Neural crest cell (in vitro differentiated cells): ENCODE data around the gene CACNA2D3. TPM values are rescaled to one million over a fixed set of nuclear protein-coding genes. Genes with fewer than 3 reads are reported as not detected.

Experiments used
- DNase-seq: peaks from one replicate; pipeline ENCODE4 v3.0.0; 2021; ENCODE audit warnings: low read depth, mixed read lengths, low spot score
- H3K27ac Mint-ChIP-seq: one replicate; pipeline ENCODE4 v1.8.0; 2021; ENCODE audit warnings: mild to moderate bottlenecking, mixed read lengths; ENCODE audit not compliant: unreplicated experiment
- H3K27me3 Mint-ChIP-seq: 2 replicates; pipeline ENCODE4 v1.8.0; 2021; ENCODE audit warnings: low read depth, mild to moderate bottlenecking, mixed read lengths
- H3K36me3 Mint-ChIP-seq: 2 replicates; pipeline ENCODE4 v1.8.0; 2021; ENCODE audit warnings: low read depth, mild to moderate bottlenecking, mixed read lengths
- H3K4me1 Mint-ChIP-seq: 2 replicates; pipeline ENCODE4 v1.8.0; 2021; ENCODE audit warnings: mixed read lengths
- H3K4me3 Mint-ChIP-seq: one replicate; pipeline ENCODE4 v1.8.0; 2021; ENCODE audit warnings: mild to moderate bottlenecking, mixed read lengths
- H3K9me3 Mint-ChIP-seq: 2 replicates; pipeline ENCODE4 v1.8.0; 2021; ENCODE audit warnings: mixed read lengths
- total RNA-seq: library from RNA; stranded (reverse); gene quantifications from 2 replicates; pipeline ENCODE4 v1.2.1, GENCODE V29; 2021
- TF ChIP-seq, protein P1 (sequence below): fragments of 200-600 bp; sonication (generic); conservative IDR thresholded peaks from 2 replicates; pipeline ENCODE4 v1.5.0; 2021; ENCODE audit warnings: antibody characterized with exemption, mild to moderate bottlenecking

Gene CACNA2D3
- total RNA-seq, 1 donor from 2014 or later = 0.82 TPM

DNA sequence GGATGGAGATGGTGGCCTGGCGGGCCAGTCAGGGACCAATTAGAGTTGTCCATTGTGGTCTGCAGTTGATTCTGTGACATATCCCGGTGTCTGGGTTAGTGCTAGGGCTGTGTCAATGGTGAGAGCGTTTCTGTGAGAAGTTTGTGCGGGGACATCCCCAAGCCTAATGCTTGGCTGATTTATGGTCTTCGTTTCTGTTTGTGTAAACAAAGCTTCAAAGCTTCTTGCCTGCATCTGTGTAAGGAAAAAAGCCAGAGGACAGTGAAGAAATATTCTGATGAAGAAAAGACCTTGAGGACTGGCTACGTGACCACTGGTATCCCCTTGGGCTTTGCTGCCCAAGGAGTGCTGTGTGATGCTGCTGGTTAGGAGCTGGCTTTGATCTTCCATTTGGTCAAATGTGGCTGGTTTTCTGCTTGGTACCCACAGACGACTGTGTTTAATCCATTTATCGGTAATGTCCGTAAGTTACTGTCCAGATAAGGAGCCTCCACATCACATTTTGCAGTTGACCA is 880.1 kb downstream of the CACNA2D3 start:
- H3K27ac Mint-ChIP-seq = no peak overlapping the region
- DNase-seq = no peak
- H3K9me3 Mint-ChIP-seq = peaks cover 4% of the 10 kb centered on the region
- H3K4me1 Mint-ChIP-seq = peaks cover 37% of the 10 kb centered on the region
- H3K36me3 Mint-ChIP-seq = no peaks in the 10 kb centered on the region
- no peaks in the 10 kb centered on the region for H3K27me3 Mint-ChIP-seq
- TF ChIP-seq, protein P1, sequence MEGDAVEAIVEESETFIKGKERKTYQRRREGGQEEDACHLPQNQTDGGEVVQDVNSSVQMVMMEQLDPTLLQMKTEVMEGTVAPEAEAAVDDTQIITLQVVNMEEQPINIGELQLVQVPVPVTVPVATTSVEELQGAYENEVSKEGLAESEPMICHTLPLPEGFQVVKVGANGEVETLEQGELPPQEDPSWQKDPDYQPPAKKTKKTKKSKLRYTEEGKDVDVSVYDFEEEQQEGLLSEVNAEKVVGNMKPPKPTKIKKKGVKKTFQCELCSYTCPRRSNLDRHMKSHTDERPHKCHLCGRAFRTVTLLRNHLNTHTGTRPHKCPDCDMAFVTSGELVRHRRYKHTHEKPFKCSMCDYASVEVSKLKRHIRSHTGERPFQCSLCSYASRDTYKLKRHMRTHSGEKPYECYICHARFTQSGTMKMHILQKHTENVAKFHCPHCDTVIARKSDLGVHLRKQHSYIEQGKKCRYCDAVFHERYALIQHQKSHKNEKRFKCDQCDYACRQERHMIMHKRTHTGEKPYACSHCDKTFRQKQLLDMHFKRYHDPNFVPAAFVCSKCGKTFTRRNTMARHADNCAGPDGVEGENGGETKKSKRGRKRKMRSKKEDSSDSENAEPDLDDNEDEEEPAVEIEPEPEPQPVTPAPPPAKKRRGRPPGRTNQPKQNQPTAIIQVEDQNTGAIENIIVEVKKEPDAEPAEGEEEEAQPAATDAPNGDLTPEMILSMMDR = no peak
- no peak overlapping the region for H3K4me3 Mint-ChIP-seq

DNA sequence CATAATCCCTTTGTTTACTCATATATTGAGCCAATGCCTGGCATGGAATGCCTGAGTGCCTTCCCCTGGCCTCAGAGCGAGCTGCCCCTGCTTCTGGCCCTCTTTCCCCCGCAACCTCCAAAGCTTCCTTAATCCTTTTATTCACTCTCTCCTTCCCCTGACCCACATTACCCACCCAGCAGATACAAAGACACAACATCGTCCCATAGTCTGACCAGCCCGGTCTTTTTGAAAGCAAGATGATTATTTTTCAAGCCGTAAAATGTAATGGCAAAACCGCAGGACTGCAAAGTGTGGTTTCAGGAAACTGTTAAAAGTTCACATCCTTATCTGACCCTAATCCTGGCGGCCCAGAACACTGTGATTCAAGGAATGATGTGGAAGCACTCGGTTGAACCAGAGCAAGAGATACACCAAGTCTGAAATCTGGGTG is 883.9 kb downstream of the CACNA2D3 start:
- DNase-seq = no peak
- no peak overlapping the region for H3K27ac Mint-ChIP-seq
- H3K9me3 Mint-ChIP-seq = no peaks in the 10 kb centered on the region
- H3K27me3 Mint-ChIP-seq = no peaks in the 10 kb centered on the region
- TF ChIP-seq, protein P1 = no peak
- H3K4me3 Mint-ChIP-seq = no peak overlapping the region
- no peaks in the 10 kb centered on the region for H3K36me3 Mint-ChIP-seq
- peaks cover 13% of the 10 kb centered on the region for H3K4me1 Mint-ChIP-seq

DNA sequence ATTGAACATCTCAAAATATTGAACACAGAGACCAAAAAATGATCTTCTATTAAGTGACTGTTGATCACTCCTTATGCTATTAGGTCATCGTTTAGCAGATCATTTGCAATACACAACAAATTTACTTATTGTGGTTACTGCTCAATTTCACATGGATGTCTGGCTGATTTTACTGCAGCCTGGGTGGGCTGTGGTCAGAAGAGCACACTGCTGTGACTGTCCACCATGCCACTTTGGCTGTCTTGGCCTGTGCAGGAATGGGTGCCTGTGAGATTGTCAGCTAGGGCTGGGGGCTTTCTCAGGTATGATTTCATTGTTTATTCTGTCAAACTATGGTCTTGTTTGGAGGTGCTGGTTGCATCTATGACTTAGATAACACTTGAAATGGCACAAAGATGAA is 885.6 kb downstream of the CACNA2D3 start:
- H3K36me3 Mint-ChIP-seq = no peaks in the 10 kb centered on the region
- H3K4me1 Mint-ChIP-seq = peaks cover 12% of the 10 kb centered on the region
- no peak overlapping the region for H3K4me3 Mint-ChIP-seq
- no peaks in the 10 kb centered on the region for H3K9me3 Mint-ChIP-seq
- H3K27ac Mint-ChIP-seq = no peak overlapping the region
- TF ChIP-seq, protein P1 = no peak
- no peak for DNase-seq
- no peaks in the 10 kb centered on the region for H3K27me3 Mint-ChIP-seq

DNA sequence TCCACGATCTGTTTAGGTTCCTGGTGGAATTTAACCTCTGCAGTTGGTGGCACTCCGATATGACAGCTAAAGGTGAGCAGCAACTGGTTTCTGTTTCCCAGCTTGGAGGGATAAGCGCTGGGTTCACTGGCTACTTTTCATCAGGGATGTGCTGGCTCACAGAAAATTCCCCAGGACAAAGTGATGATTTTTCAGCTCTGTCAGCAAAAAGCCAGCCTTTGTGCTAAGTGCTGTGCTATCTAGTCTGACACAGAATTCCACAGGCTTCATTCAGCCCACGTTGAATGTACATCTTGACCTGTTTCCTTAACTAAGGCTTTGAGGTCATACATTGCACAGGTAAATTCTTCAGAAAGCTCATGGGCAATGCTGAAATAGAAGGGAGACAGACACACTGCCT is 887.0 kb downstream of the CACNA2D3 start:
- H3K4me3 Mint-ChIP-seq = no peak overlapping the region
- H3K27me3 Mint-ChIP-seq = no peaks in the 10 kb centered on the region
- H3K4me1 Mint-ChIP-seq = peaks cover 24% of the 10 kb centered on the region
- no peaks in the 10 kb centered on the region for H3K9me3 Mint-ChIP-seq
- no peaks in the 10 kb centered on the region for H3K36me3 Mint-ChIP-seq
- DNase-seq = no peak
- H3K27ac Mint-ChIP-seq = no peak overlapping the region
- TF ChIP-seq, protein P1 = no peak

DNA sequence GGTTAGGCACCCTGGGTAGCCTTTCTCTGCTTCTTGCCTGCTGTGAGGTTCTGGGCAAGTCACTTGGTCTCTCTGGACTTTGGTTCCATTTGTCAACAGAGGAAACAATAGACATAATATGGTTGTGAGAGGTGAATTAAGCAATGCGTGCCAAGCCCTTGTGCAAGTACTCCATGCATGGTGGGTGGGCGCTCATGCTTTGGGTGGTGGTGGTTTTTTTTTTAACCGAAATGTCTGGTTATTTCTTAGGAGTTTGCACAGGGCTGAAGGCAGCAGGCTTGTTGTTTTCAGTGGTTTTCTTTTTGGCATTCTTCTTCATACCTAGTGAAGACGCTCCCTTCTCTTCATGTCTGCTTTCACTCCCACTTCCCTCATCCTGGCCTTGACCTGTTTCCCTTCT is 889.7 kb downstream of the CACNA2D3 start:
- Mint-ChIP-seq H3K27ac (no peak overlapping the region), H3K36me3 (no peaks in the 10 kb centered on the region)
- DNase-seq = no peak

More for the DNA sequence above, 889.7 kb downstream of the CACNA2D3 start:
- H3K4me1 Mint-ChIP-seq = peaks cover 17% of the 10 kb centered on the region
- TF ChIP-seq, protein P1 = no peak
- H3K9me3 Mint-ChIP-seq = no peaks in the 10 kb centered on the region
- no peak overlapping the region for H3K4me3 Mint-ChIP-seq
- no peaks in the 10 kb centered on the region for H3K27me3 Mint-ChIP-seq
